ENCODE data around the gene SERTM2. TPM values are rescaled to one million over a fixed set of nuclear protein-coding genes. Genes with fewer than 3 reads are reported as not detected.

SERTM2 gene
- not detected in 2 replicates for total RNA-seq (2014; rRNA removed; shearing (Covaris generic))

GRCh38 chrX:111511477-111511876, at the start of gene SERTM2:
TSS of gene SERTM2 (plus strand) at chrX:111511645. CDS start at chrX:111518858, 7,213 bp downstream.

Other genes starting within 250 kb of the SERTM2 start
- gene CAPN6, start 241.2 kb upstream of the SERTM2 start, total RNA-seq (2014; rRNA removed; shearing (Covaris generic)): not detected in 2 replicates
- gene DCX, start 99.5 kb upstream of the SERTM2 start, total RNA-seq (2014; rRNA removed; shearing (Covaris generic)): not detected in 2 replicates
- 55.7 and 64.8 TPM in 2 replicates for gene ALG13, start 169.5 kb downstream of the SERTM2 start, total RNA-seq (2014; rRNA removed; shearing (Covaris generic))